ENCODE measurements around the gene RALBP1. TPM values are rescaled to one million over a fixed set of nuclear protein-coding genes. Genes with fewer than 3 reads are reported as not detected.

RALBP1 gene
- total RNA-seq, 4 donors from 2014 or later = 211 to 229 (median 224) TPM

- DNase-seq (ENCODE audit: low spot score in 2 of 2) = no peak
- H3K4me3 ChIP-seq (ENCODE audit: low read depth, poor library complexity, severe bottlenecking) = no peak overlapping the region
- 40 to 43% methylated on average over 5 of the region's 5 CpGs for WGBS, 2 donors
- TF ChIP-seq POLR2A (IDR thresholded peaks at IDR 0.05) (no peak), CTCF (IDR thresholded peaks at IDR 0.05) (no peak)
- intact Hi-C loops (cut with DNase I; ENCODE audit: low total_unique reads) = no loop called here
These were observed 38.3 kb upstream of the RALBP1 start for GRCh38 chr18:9437021-9437437.

DNA sequence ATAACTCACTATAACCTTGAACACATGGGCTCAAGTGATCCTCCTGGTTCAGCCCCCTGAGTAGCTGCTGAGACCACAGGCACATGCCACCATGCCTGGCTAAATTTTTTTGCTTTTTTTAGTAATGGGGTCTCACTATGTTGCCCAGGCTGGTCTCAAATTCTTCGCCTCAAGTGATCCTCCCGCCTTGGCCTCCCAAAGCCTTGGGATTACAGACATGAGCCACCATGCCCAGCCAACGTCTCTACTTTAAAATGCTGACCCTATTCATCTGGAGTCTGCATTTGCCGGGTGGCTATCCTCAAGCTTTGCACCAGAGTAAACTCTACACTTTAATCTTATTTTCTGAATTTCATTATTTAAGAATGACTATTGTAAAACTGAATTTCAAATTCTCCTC lies 37.6 kb upstream of the RALBP1 start:
- intact Hi-C loops (cut with DNase I; ENCODE audit: low total_unique reads) = no loop called here
- TF ChIP-seq POLR2A (IDR thresholded peaks at IDR 0.05) = no peak
- no peak for DNase-seq (ENCODE audit: low spot score in 2 of 2)
- 93 to 96% methylated on average over 4 of the region's 4 CpGs for WGBS, 2 donors
- no peak overlapping the region for H3K4me3 ChIP-seq (ENCODE audit: low read depth, poor library complexity, severe bottlenecking)

- DNase-seq (ENCODE audit: low spot score in 2 of 2) = no peak
- 93 to 95% methylated on average over 3 of the region's 3 CpGs for WGBS, 2 donors
- TF ChIP-seq CTCF (IDR thresholded peaks at IDR 0.05) = no peak
- no peak for TF ChIP-seq POLR2A (IDR thresholded peaks at IDR 0.05)
- intact Hi-C loops (cut with DNase I; ENCODE audit: low total_unique reads) = no loop called here
- no peak overlapping the region for H3K4me3 ChIP-seq (ENCODE audit: low read depth, poor library complexity, severe bottlenecking)
These were observed 34.3 kb upstream of the RALBP1 start for GRCh38 chr18:9441061-9441460.

- DNase-seq (ENCODE audit: low spot score in 2 of 2) = no peak
- TF ChIP-seq POLR2A (IDR thresholded peaks at IDR 0.05) (no peak), CTCF (IDR thresholded peaks at IDR 0.05) (no peak)
- WGBS, 2 donors = 91 to 94% methylated on average over 3 of the region's 3 CpGs
- intact Hi-C loops (cut with DNase I; ENCODE audit: low total_unique reads) = no loop called here
- H3K4me3 ChIP-seq (ENCODE audit: low read depth, poor library complexity, severe bottlenecking) = no peak overlapping the region
These were observed 30.8 kb upstream of the RALBP1 start for GRCh38 chr18:9444549-9444948.

- DNase-seq (ENCODE audit: low spot score in 2 of 2) = no peak
- TF ChIP-seq CTCF (IDR thresholded peaks at IDR 0.05) (no peak), POLR2A (IDR thresholded peaks at IDR 0.05) (no peak)
- H3K4me3 ChIP-seq (ENCODE audit: low read depth, poor library complexity, severe bottlenecking) = no peak overlapping the region
- intact Hi-C loops (cut with DNase I; ENCODE audit: low total_unique reads) = no loop called here
- 88 to 90% methylated on average over 5 of the region's 5 CpGs for WGBS, 2 donors
These were observed 28.5 kb upstream of the RALBP1 start for GRCh38 chr18:9446839-9447238.

DNA sequence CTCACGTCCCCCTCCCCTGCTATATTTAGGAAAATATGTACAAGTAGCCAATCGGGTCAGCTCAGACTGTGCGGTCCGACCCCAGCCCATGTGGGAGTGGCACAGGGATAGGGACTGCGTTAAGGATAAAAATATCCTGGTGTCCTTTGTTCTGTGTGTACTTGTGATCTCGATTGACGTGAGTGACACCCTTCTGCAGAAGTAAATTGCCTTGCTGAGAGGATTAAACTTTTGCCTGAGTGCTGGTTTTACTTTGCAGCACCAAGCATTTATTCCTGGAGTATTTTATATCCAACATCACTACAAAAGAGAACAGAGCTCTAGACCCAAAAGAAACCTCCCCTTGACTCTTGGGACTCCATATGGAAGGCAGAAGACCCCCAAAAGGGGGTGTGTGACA lies 28.0 kb upstream of the RALBP1 start:
- no peak for DNase-seq (ENCODE audit: low spot score in 2 of 2)
- TF ChIP-seq CTCF (IDR thresholded peaks at IDR 0.05) (no peak), POLR2A (IDR thresholded peaks at IDR 0.05) (no peak)
- WGBS, 2 donors = 91 to 94% methylated on average over 7 of the region's 7 CpGs
- no peak overlapping the region for H3K4me3 ChIP-seq (ENCODE audit: low read depth, poor library complexity, severe bottlenecking)
- intact Hi-C loops (cut with DNase I; ENCODE audit: low total_unique reads) = no loop called here
